SK-N-SH treated with all-trans-retinoic acid at 6 μM for 48 hours (cell line): ENCODE data around the gene CPLX1.

Source experiments
- ARNTL ChIP-seq: fragments of 450-650 bp; formaldehyde crosslinking; IDR thresholded peaks from 2 replicates; pipeline ENCODE4 v1.5.0; 2020; ENCODE audit warnings: low read depth, mild to moderate bottlenecking, moderate library complexity, borderline replicate concordance
- BACH2 ChIP-seq: fragments of 250-450 bp; sonication (Bioruptor Pico); IDR thresholded peaks from 2 replicates; pipeline ENCODE4 v1.9.0; 2021; ENCODE audit warnings: mild to moderate bottlenecking, borderline replicate concordance
- CSDC2 ChIP-seq: fragments of 250-450 bp; sonication (Bioruptor Pico); IDR thresholded peaks from 2 replicates; pipeline ENCODE4 v1.5.0; 2020; ENCODE audit warnings: mild to moderate bottlenecking, moderate library complexity
- TCF4 ChIP-seq: fragments of 250-450 bp; sonication (Bioruptor Pico); IDR thresholded peaks from 2 replicates; pipeline ENCODE4 v1.8.0; 2021; ENCODE audit warnings: mild to moderate bottlenecking, moderate library complexity, borderline replicate concordance
- ZFP3 ChIP-seq: fragments of 250-450 bp; sonication (Bioruptor Pico); IDR thresholded peaks from 2 replicates; pipeline ENCODE4 v1.5.0; 2020; ENCODE audit warnings: mild to moderate bottlenecking, moderate library complexity
- ZNF70 ChIP-seq: fragments of 450-650 bp; formaldehyde crosslinking; IDR thresholded peaks from 2 replicates; pipeline ENCODE4 v1.5.0; 2020; ENCODE audit warnings: mild to moderate bottlenecking, moderate library complexity
- TF ChIP-seq, protein P1 (sequence below): fragments of 250-450 bp; sonication (Bioruptor Pico); IDR thresholded peaks from 2 replicates; pipeline ENCODE4 v1.8.0; 2021; ENCODE audit warnings: low read depth, mild to moderate bottlenecking, moderate library complexity, borderline replicate concordance
- TF ChIP-seq, protein P2 (sequence below): fragments of 250-450 bp; sonication (Bioruptor Pico); IDR thresholded peaks from 2 replicates; pipeline ENCODE4 v1.5.1; 2020; ENCODE audit warnings: low read depth, mild to moderate bottlenecking, moderate library complexity

DNA sequence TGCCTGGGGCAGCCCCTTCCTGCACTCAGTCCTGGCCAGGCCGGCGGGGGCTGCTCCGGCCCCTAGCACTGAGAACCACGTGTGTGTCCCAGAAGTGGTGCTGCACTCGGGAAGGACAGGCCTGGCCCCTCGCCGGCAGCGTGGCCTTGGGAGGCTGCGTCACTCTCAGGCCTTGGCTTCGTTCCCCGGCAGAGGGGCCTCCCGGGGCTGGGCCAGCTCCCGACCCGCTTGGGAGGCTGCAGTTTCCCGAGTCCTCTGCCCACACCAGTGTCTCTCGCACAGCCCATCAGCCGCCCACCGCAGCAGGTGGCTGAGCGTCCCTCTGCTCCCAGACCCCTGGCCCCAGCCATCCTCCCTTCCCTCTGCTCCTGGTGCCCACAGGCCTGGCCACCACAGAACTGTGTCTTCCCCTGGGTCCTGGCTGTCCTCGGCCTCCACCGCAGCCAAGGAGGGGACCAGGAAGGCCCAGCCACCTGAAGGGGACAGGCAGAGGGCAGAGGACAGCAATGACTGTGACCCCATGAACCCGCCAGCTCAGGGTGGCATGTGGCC lies 10.9 kb upstream of the CPLX1 start:
- TF ChIP-seq ZNF70 (CRISPR knock-in tag) (no peak), BACH2 (CRISPR knock-in tag) (no peak), ARNTL (no peak), TCF4 (CRISPR knock-in tag) (no peak), CSDC2 (no peak), ZFP3 (CRISPR knock-in tag) (no peak)
- TF ChIP-seq, protein P1, sequence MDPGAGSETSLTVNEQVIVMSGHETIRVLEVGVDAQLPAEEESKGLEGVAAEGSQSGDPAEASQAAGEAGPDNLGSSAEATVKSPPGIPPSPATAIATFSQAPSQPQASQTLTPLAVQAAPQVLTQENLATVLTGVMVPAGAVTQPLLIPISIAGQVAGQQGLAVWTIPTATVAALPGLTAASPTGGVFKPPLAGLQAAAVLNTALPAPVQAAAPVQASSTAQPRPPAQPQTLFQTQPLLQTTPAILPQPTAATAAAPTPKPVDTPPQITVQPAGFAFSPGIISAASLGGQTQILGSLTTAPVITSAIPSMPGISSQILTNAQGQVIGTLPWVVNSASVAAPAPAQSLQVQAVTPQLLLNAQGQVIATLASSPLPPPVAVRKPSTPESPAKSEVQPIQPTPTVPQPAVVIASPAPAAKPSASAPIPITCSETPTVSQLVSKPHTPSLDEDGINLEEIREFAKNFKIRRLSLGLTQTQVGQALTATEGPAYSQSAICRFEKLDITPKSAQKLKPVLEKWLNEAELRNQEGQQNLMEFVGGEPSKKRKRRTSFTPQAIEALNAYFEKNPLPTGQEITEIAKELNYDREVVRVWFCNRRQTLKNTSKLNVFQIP (CRISPR knock-in tag): no peak
- TF ChIP-seq, protein P2, sequence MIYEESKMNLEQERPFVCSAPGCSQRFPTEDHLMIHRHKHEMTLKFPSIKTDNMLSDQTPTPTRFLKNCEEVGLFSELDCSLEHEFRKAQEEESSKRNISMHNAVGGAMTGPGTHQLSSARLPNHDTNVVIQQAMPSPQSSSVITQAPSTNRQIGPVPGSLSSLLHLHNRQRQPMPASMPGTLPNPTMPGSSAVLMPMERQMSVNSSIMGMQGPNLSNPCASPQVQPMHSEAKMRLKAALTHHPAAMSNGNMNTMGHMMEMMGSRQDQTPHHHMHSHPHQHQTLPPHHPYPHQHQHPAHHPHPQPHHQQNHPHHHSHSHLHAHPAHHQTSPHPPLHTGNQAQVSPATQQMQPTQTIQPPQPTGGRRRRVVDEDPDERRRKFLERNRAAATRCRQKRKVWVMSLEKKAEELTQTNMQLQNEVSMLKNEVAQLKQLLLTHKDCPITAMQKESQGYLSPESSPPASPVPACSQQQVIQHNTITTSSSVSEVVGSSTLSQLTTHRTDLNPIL: no peak
